Karpas-422 (cell line): Measurements from ENCODE around the gene MOCOS. TPM values are rescaled to one million over a fixed set of nuclear protein-coding genes. Genes with fewer than 3 reads are reported as not detected.

Source experiments
- DNase-seq: peaks from one replicate; pipeline ENCODE4 v3.0.0-alpha.2; 2015
- H2AFZ ChIP-seq: fragments of 200-600 bp; sonication (generic); 2 replicates; pipeline ENCODE4 v1.6.1; 2014; ENCODE audit warnings: antibody characterized with exemption, low read length, mixed read lengths
- H3K27ac ChIP-seq: fragments of 200-600 bp; sonication (generic); 2 replicates; pipeline ENCODE4 v1.5.1; 2014; ENCODE audit warnings: mild to moderate bottlenecking, low read length, moderate library complexity
- H3K27me3 ChIP-seq: fragments of 200-600 bp; sonication (generic); 2 replicates; pipeline ENCODE4 v1.6.1; 2014; ENCODE audit warnings: low read length, mixed read lengths
- H3K36me3 ChIP-seq: fragments of 200-600 bp; sonication (generic); 2 replicates; pipeline ENCODE4 v1.6.1; 2014; ENCODE audit warnings: low read length, mixed read lengths; ENCODE audit not compliant: insufficient read depth
- H3K4me1 ChIP-seq: fragments of 200-600 bp; sonication (generic); 2 replicates; pipeline ENCODE4 v1.6.1; 2014; ENCODE audit warnings: mild to moderate bottlenecking, low read length, mixed read lengths
- H3K4me2 ChIP-seq: fragments of 200-600 bp; sonication (generic); 2 replicates; pipeline ENCODE4 v1.6.1; 2014; ENCODE audit warnings: low read length, low read depth, mild to moderate bottlenecking; ENCODE audit not compliant: poor library complexity, severe bottlenecking
- H3K4me3 ChIP-seq: fragments of 200-600 bp; sonication (generic); 2 replicates; pipeline ENCODE4 v1.5.1; 2014; ENCODE audit warnings: mild to moderate bottlenecking, antibody characterized with exemption, low read length, mixed read lengths
- H3K79me2 ChIP-seq: fragments of 200-600 bp; sonication (generic); 2 replicates; pipeline ENCODE4 v1.6.1; 2014; ENCODE audit warnings: mild to moderate bottlenecking, low read length, mixed read lengths
- H3K9ac ChIP-seq: fragments of 200-600 bp; sonication (generic); 2 replicates; pipeline ENCODE4 v1.6.0; 2014; ENCODE audit warnings: low read length
- H3K9me2 ChIP-seq: fragments of 200-600 bp; sonication (generic), shearing (Covaris generic); replicated peaks from 2 replicates; pipeline ENCODE4 v1.6.0; 2014; ENCODE audit warnings: mild to moderate bottlenecking, low read length, moderate library complexity; ENCODE audit not compliant: insufficient read depth
- H3K9me3 ChIP-seq: fragments of 300-700, 200-600 bp; sonication (generic); 2 replicates; pipeline ENCODE4 v1.6.1; 2014; ENCODE audit warnings: low read length, mixed read lengths
- H4K20me1 ChIP-seq: fragments of 200-600 bp; sonication (generic); 2 replicates; pipeline ENCODE4 v1.6.1; 2014; ENCODE audit warnings: mild to moderate bottlenecking, antibody characterized with exemption, low read length, low read depth; ENCODE audit not compliant: insufficient read depth
- total RNA-seq: library from RNA; depleted of rRNA; stranded (reverse); fragments of >200 nt; shearing (Covaris generic); gene quantifications from 2 replicates; pipeline ENCODE4 v1.2.3, GENCODE V29; 2014; ENCODE audit warnings: low replicate concordance

Gene MOCOS
- total RNA-seq, 1 experiment from 2014 or later = not detected

GRCh38 chr18:36273347-36273746 is 86.0 kb downstream of the MOCOS start:
- H4K20me1 ChIP-seq = no peaks in the 10 kb centered on the region
- H3K4me2 ChIP-seq = no peak overlapping the region
- no peaks in the 10 kb centered on the region for H3K36me3 ChIP-seq

GRCh38 chr18:36274083-36274715 is 86.9 kb downstream of the MOCOS start:
- DNase-seq = no peak
- H3K9me3 ChIP-seq = no peaks in the 10 kb centered on the region
- no peaks in the 10 kb centered on the region for H3K36me3 ChIP-seq

More at GRCh38 chr18:36273347-36273746, 86.0 kb downstream of the MOCOS start:
- Histone ChIP-seq H3K4me1 (no peaks in the 10 kb centered on the region), H3K27me3 (no peaks in the 10 kb centered on the region), H3K27ac (no peak overlapping the region), H2AFZ (no peak overlapping the region), H3K4me3 (no peak overlapping the region), H3K9me2 (no peaks in the 10 kb centered on the region), H3K9me3 (no peaks in the 10 kb centered on the region), H3K79me2 (no peaks in the 10 kb centered on the region), H3K9ac (no peak overlapping the region)
- DNase-seq = no peak

GRCh38 chr18:36275561-36275960 is 88.3 kb downstream of the MOCOS start:
- no peaks in the 10 kb centered on the region for H3K9me3 ChIP-seq
- H3K4me1 ChIP-seq = no peaks in the 10 kb centered on the region
- no peaks in the 10 kb centered on the region for H4K20me1 ChIP-seq
- no peaks in the 10 kb centered on the region for H3K36me3 ChIP-seq
- no peak overlapping the region for H3K27ac ChIP-seq
- H3K27me3 ChIP-seq = no peaks in the 10 kb centered on the region
- no peak for DNase-seq
- H3K4me3 ChIP-seq = no peak overlapping the region
- no peak overlapping the region for H3K9ac ChIP-seq
- H2AFZ ChIP-seq = no peak overlapping the region
- H3K79me2 ChIP-seq = no peaks in the 10 kb centered on the region
- no peak overlapping the region for H3K4me2 ChIP-seq
- H3K9me2 ChIP-seq = no peaks in the 10 kb centered on the region

More at GRCh38 chr18:36274083-36274715, 86.9 kb downstream of the MOCOS start:
- Histone ChIP-seq H3K4me3 (no peak overlapping the region), H3K9me2 (no peaks in the 10 kb centered on the region), H3K27me3 (no peaks in the 10 kb centered on the region), H4K20me1 (no peaks in the 10 kb centered on the region), H3K79me2 (no peaks in the 10 kb centered on the region), H3K4me1 (no peaks in the 10 kb centered on the region), H3K27ac (no peak overlapping the region), H3K9ac (no peak overlapping the region), H2AFZ (no peak overlapping the region), H3K4me2 (no peak overlapping the region)

- Histone ChIP-seq H3K36me3 (no peaks in the 10 kb centered on the region), H3K4me2 (no peak overlapping the region), H3K4me1 (no peaks in the 10 kb centered on the region), H3K4me3 (no peak overlapping the region), H3K9me2 (no peaks in the 10 kb centered on the region), H3K9me3 (no peaks in the 10 kb centered on the region), H3K27me3 (no peaks in the 10 kb centered on the region), H3K27ac (no peak overlapping the region), H4K20me1 (no peaks in the 10 kb centered on the region), H3K9ac (no peak overlapping the region), H2AFZ (no peak overlapping the region), H3K79me2 (no peaks in the 10 kb centered on the region)
- DNase-seq = no peak
Observed at GRCh38 chr18:36279001-36279400, 91.7 kb downstream of the MOCOS start.

- H3K9ac ChIP-seq = no peak overlapping the region
- no peaks in the 10 kb centered on the region for H3K36me3 ChIP-seq
- no peaks in the 10 kb centered on the region for H4K20me1 ChIP-seq
Observed at GRCh38 chr18:36281936-36282335, 94.6 kb downstream of the MOCOS start.

GRCh38 chr18:36283448-36283847 is 96.2 kb downstream of the MOCOS start:
- H3K9ac ChIP-seq = no peak overlapping the region
- no peaks in the 10 kb centered on the region for H3K9me2 ChIP-seq
- H3K27me3 ChIP-seq = no peaks in the 10 kb centered on the region
- no peak overlapping the region for H3K4me2 ChIP-seq
- H3K79me2 ChIP-seq = no peaks in the 10 kb centered on the region
- no peaks in the 10 kb centered on the region for H3K9me3 ChIP-seq
- peaks cover 5% of the 10 kb centered on the region for H3K4me1 ChIP-seq
- no peak overlapping the region for H3K4me3 ChIP-seq
- H4K20me1 ChIP-seq = no peaks in the 10 kb centered on the region
- DNase-seq = no peak
- no peaks in the 10 kb centered on the region for H3K36me3 ChIP-seq
- no peak overlapping the region for H2AFZ ChIP-seq
- no peak overlapping the region for H3K27ac ChIP-seq

More at GRCh38 chr18:36281936-36282335, 94.6 kb downstream of the MOCOS start:
- H3K4me1 ChIP-seq = peaks cover 5% of the 10 kb centered on the region
- DNase-seq = no peak
- H3K9me2 ChIP-seq = no peaks in the 10 kb centered on the region
- H3K9me3 ChIP-seq = no peaks in the 10 kb centered on the region
- H3K4me2 ChIP-seq = no peak overlapping the region
- no peak overlapping the region for H3K27ac ChIP-seq
- no peak overlapping the region for H3K4me3 ChIP-seq
- H3K79me2 ChIP-seq = no peaks in the 10 kb centered on the region
- no peak overlapping the region for H2AFZ ChIP-seq
- H3K27me3 ChIP-seq = no peaks in the 10 kb centered on the region

- H3K36me3 ChIP-seq = no peaks in the 10 kb centered on the region
- H3K4me3 ChIP-seq = no peak overlapping the region
- peaks cover 5% of the 10 kb centered on the region for H3K4me1 ChIP-seq
- H2AFZ ChIP-seq = no peak overlapping the region
- DNase-seq = no peak
- peak overlapping the region; percentile 1 for H3K4me2 ChIP-seq
- no peaks in the 10 kb centered on the region for H3K27me3 ChIP-seq
- H3K79me2 ChIP-seq = no peaks in the 10 kb centered on the region
- H3K9ac ChIP-seq = no peak overlapping the region
- no peaks in the 10 kb centered on the region for H4K20me1 ChIP-seq
- H3K9me3 ChIP-seq = no peaks in the 10 kb centered on the region
- no peak overlapping the region for H3K27ac ChIP-seq
- no peaks in the 10 kb centered on the region for H3K9me2 ChIP-seq
Observed at GRCh38 chr18:36284268-36284667, 97.0 kb downstream of the MOCOS start.

- no peaks in the 10 kb centered on the region for H3K9me2 ChIP-seq
- no peaks in the 10 kb centered on the region for H3K36me3 ChIP-seq
- no peaks in the 10 kb centered on the region for H3K27me3 ChIP-seq
- peak overlapping the region; percentile 1 for H3K4me2 ChIP-seq
- H3K79me2 ChIP-seq = no peaks in the 10 kb centered on the region
- H3K27ac ChIP-seq = no peak overlapping the region
- H2AFZ ChIP-seq = no peak overlapping the region
- DNase-seq = peak; percentile 88
- no peak overlapping the region for H3K9ac ChIP-seq
- peaks cover 5% of the 10 kb centered on the region for H3K4me1 ChIP-seq
- no peaks in the 10 kb centered on the region for H4K20me1 ChIP-seq
- no peak overlapping the region for H3K4me3 ChIP-seq
- H3K9me3 ChIP-seq = no peaks in the 10 kb centered on the region
Observed at GRCh38 chr18:36284671-36285295, 97.5 kb downstream of the MOCOS start.
